Peyer's patch (tissue), 4 donors: ENCODE data around the gene LCN1.

Experiments used
- POLR2A ChIP-seq, 2 donors: fragments of 450-650 bp; IDR thresholded peaks; one replicate each; pipeline ENCODE4 v1.5.1; 2017; ENCODE audit warnings: antibody characterized with exemption in 2 of 2, mild to moderate bottlenecking in 2 of 2, moderate library complexity in 2 of 2
- TF ChIP-seq, protein P1 (sequence below), 6 experiments: fragments of 450-650 bp in 4 of 6; fragments of 200-600 bp in 2 of 6; sonication (generic) in 1 of 6; IDR thresholded peaks; one replicate each; pipeline ENCODE4 v1.5.1; 2017 to 2019; ENCODE audit warnings: antibody characterized with exemption in 6 of 6, mild to moderate bottlenecking in 3 of 6, moderate library complexity in 1 of 6

DNA sequence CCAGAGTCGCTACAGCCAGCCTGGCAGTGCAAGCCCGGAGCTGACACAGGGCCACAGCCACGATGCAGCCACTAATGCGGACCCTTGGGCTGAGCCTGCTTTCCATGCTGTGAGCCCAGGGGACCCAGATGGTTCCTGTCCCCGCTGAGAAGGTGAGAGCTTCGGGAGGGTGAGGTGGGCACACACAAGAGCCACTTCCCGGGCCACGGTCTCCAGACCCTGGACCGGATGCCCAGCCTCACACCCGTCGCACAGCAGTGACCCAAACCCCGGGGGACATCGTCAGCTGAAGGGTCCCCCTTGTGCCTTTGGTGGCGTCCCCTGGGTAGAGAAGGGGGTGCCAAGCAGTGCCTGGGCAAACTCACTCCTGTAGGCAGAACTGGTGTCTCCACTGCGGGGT is 53.7 kb downstream of the LCN1 start:
- TF ChIP-seq, protein P1, sequence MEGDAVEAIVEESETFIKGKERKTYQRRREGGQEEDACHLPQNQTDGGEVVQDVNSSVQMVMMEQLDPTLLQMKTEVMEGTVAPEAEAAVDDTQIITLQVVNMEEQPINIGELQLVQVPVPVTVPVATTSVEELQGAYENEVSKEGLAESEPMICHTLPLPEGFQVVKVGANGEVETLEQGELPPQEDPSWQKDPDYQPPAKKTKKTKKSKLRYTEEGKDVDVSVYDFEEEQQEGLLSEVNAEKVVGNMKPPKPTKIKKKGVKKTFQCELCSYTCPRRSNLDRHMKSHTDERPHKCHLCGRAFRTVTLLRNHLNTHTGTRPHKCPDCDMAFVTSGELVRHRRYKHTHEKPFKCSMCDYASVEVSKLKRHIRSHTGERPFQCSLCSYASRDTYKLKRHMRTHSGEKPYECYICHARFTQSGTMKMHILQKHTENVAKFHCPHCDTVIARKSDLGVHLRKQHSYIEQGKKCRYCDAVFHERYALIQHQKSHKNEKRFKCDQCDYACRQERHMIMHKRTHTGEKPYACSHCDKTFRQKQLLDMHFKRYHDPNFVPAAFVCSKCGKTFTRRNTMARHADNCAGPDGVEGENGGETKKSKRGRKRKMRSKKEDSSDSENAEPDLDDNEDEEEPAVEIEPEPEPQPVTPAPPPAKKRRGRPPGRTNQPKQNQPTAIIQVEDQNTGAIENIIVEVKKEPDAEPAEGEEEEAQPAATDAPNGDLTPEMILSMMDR (IDR thresholded peaks at IDR 0.05), result no peak
- TF ChIP-seq POLR2A (IDR thresholded peaks at IDR 0.05), result no peak
